Measurements from ENCODE around the gene OR5B17.
"Not testable (repeated sequence)": the region's sequence is repeated elsewhere in the genome, so short reads cannot be mapped to it uniquely, and the experiment has no call there.

Gene OR5B17

GRCh38 chr11:58358969-58359368 is at the start of gene OR5B17:
Gene OR5B17, minus strand, starts transcription at chr11:58359069. Its CDS starts 0 bp downstream, at chr11:58359069.
- DNase-seq = no peak

- DNase-seq = no peak
Observed at GRCh38 chr11:58406774-58407173, 47.9 kb upstream of the OR5B17 start, which contains the start of gene OR5B3. Gene OR5B3, minus strand, starts transcription at chr11:58406874. Its CDS starts 3,465 bp downstream, at chr11:58403409.

DNA sequence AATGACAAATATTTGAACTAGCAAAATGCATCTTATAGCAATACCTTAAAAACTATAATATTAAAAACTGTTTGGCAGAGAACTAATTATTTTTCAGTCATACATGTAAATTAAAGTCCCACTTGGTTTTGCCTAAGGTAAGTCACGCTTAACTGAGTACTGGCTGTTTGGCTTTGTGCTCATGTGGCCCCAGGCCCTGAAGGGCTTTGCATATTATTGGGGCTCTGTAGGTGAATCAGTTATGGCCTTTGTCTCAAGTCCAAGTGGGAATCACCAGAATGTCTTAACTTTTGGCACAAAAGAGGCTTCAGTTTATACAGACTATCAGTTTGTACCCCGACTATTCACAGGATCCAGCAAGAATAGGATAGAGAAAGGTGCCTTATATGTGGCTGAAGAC is 40.8 kb upstream of the OR5B17 start:
- DNase-seq = not testable (repeated sequence)

DNA sequence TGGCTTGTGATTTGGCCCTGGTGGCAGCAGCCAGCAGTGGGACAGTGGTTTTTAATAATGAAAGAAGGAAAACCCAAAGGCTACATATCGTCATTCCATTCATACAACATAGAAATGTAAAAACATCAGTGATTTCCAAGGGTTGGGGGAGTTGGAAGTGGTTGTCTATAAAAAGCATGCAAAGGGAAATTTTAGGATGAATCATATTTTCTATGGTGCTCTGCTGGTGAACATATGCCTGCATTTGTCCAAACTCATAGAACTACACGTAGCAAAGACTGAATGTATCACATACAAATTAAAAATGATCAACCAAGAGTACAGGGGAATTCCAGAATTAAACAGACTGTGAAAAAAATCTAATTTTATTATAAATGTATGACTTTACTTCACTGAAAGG is 36.7 kb upstream of the OR5B17 start:
- no peak for DNase-seq

- DNase-seq = no peak
Observed at GRCh38 chr11:58394195-58394594, 35.3 kb upstream of the OR5B17 start.

GRCh38 chr11:58392746-58393145 is 33.9 kb upstream of the OR5B17 start:
- DNase-seq = no peak

- no peak for DNase-seq
Observed at GRCh38 chr11:58391879-58392278, 33.0 kb upstream of the OR5B17 start.

- DNase-seq = no peak
Observed at GRCh38 chr11:58390551-58391063, 31.7 kb upstream of the OR5B17 start.

- DNase-seq = no peak
Observed at GRCh38 chr11:58354727-58355126, 4.1 kb downstream of the OR5B17 start.

GRCh38 chr11:58345204-58345603 is 13.7 kb downstream of the OR5B17 start:
- DNase-seq = no peak

- no peak for DNase-seq
Observed at GRCh38 chr11:58334708-58335107, 24.2 kb downstream of the OR5B17 start.

GRCh38 chr11:58330861-58331260 is 28.0 kb downstream of the OR5B17 start:
- no peak for DNase-seq

DNA sequence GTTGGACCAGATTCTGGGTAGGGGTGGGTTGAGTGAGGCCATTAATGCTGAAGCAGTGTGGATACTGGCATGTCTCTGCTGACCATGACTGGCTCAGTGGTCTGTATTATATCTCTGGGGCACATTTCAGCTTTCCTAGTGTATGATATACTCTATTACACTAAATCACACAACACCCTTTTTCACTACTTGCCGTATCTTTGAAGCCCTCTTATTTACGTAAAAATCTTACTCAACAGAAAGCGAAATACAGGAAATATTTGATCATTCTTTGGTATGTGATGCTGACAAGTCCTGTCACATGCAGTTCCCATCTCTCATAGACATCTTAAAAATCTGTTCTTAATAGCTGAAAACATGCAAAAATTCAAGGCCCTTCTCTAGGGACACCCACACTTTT is 40.3 kb downstream of the OR5B17 start:
- DNase-seq = no peak

GRCh38 chr11:58316142-58316541 is 42.7 kb downstream of the OR5B17 start:
- DNase-seq = no peak

Data from stimulated activated CD4-positive, alpha-beta T cell treated with anti-CD3 and anti-CD28 coated beads, Interleukin-1b, Interleukin-23, amount 100 ng/mL, for 48 hours (primary cell).